SK-MEL-5 (cell line): ENCODE results near the gene CDH4. TPM values are rescaled to one million over a fixed set of nuclear protein-coding genes. Genes with fewer than 3 reads are reported as not detected.

Experiments used
- DNase-seq: peaks from one replicate; pipeline ENCODE4 v3.0.0-alpha.2; 2016; ENCODE audit warnings: low read depth, low spot score
- in situ Hi-C: cut with HindIII; loops from 2 replicates; pipeline ENCODE4 v1.10.0; 2016; ENCODE audit warnings: low sequenced_read_pairs, high pct_unique_total_duplicates, low pct_unique_long_range_greater_than_20kb
- total RNA-seq: library from RNA; depleted of rRNA; stranded (reverse); fragments of >200 nt; shearing (Covaris generic); gene quantifications from 2 replicates; pipeline ENCODE4 v1.2.3, GENCODE V29; 2014

The CDH4 gene
- total RNA-seq, 1 experiment from 2014 or later: not detected

DNA sequence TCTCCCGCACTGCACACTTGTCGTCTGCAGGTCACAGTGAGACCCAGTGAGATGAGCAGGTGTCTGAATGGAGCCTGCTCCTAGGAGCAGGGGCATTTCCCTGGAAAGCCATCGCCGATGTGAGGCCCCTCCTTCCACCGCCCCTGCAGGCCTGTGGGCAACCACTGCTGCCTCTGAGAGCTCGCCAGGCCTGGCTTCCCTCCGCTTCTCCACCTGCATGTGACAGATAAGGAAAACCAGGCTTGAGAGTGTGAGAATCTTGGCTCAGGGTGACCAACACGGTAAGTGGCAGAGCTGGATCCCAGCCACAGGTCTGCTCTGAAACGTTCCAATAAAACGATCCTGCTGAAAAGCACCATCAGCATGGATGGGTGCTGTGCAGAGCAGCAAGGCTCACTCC lies 332.8 kb downstream of the CDH4 start:
- in situ Hi-C loops: no loop called here
- no peak for DNase-seq

DNA sequence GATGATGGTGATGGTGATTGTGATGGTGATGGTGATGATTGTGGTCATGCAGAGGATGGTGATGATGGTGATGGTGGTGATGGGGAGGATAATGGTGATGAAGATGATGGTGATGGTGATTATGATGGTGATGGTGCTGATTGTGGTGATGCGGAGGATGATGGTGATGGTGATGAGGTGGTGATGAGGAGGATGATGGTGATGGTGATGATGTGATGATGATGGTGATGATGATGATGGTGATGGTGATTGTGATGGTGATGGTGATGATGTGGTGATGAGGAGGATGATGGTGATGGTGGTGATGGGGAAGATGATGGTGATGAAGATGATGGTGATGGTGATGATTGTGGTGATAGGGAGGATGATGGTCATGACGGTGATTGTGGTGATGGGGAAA lies 333.7 kb downstream of the CDH4 start:
- no peak for DNase-seq
- in situ Hi-C loops: no loop called here

DNA sequence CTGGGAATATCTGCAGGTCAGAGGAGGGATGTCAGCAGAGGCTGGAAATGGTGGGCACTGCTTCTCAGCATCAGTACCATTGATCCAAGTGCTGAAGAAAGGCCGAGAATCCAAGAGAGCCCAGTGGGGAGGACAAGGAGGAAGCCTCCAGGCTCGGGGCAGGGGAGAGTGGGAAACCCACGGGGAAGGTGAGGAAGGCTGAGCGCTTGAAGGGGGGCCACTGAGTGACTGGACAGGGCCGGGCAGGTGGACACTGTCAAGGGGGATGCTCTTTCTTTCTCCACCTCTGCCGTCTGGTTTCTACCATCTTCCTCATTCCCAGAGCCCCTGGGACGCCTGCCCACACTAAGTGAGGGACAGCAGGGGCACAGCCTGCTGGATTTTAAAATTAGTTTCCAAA lies 335.0 kb downstream of the CDH4 start:
- in situ Hi-C loops: no loop called here
- no peak for DNase-seq

DNA sequence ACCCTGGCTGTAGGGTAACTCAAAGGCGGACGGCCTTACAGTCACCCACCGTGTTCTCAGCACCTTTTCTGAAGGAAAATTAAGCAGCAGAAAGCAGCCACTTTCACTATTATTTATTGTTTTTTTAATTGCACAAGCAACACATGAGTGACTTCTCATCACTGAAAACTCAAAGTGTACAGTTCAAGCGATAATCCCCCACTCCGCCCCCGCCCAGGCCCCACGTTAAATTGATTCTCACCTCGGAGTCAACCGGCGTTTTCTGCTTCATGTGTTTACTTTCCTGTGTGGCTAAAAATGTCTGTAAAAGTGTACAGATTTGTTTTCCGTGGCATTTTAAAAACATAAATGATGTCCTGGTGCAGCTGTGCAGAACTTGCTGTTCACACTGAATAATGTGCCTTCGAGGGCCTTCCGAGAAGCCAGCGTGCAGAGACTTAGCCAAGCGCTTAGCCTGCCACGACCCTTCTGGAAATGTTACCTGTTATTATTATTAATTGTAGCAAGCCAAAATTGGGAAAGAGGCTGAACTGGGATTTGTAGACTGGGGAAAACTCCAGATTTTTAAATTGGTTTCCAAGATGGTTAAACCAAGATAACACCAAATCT lies 335.7 kb downstream of the CDH4 start:
- DNase-seq: no peak
- in situ Hi-C loops: no loop called here

DNA sequence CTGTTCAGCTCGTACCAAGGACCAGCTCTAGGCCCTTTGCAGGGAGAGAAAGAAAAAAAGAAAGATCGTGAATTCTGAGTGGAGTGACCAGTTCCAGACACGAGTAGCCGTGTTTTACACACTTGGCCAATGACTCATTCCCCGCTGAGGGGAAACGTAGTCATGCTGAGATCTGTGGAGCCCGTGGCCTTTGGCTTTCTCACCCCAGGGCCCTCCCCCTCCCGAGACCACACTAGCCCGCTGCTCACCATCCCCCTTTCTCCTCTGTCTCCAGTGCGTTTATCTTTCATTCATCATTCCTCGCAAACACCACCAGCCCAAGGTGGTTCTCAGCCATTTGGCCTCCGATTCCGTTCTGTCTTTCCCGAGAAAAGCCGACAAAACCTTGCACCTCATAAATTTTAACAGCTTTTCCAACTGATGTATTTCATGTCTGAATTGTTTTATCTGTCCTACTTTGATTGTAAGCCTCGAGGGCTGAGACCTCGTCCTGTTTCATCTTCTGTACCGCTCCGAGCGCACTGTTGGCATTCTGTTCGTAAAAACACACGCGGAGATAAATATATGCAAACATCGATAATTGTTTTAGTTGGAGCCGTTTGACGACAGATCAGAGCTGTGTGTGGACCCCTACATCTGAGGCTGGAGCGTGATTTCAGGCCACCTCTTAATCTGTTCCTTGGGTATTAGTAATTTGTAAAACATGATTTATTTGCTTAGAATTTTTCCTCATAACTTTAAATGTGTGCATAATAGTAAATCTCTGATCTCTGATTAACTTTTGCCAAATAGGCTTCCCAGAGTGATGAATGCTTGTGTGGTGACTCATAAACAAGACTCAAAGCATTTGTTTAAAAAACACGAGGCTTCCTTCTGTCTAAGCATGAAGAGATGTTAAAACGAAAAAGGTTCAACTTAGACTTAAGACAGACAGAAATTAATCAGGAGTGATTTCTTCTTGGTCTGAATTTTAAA lies 336.6 kb downstream of the CDH4 start:
- in situ Hi-C loops: no loop called here
- DNase-seq: no peak

DNA sequence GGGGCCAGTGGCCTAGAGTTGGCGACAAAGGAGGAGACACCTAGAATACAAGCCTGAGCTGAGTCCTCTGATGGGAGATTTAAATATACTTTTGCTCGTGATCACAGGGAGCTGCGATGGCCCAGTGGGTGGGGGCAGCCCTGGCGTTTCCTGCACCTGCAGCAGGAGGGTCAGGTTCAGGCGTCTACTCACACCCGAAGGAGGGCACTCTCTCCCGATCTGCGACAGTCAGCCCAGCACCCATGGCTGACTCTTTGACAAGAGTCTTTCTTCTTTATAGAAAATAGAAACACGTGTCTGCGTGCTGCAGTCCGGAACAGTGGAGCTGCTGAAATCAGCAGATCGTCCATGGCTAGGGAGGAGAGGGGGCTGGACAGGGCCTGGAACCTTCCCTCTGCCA lies 338.2 kb downstream of the CDH4 start:
- no peak for DNase-seq
- in situ Hi-C loops: no loop called here

DNA sequence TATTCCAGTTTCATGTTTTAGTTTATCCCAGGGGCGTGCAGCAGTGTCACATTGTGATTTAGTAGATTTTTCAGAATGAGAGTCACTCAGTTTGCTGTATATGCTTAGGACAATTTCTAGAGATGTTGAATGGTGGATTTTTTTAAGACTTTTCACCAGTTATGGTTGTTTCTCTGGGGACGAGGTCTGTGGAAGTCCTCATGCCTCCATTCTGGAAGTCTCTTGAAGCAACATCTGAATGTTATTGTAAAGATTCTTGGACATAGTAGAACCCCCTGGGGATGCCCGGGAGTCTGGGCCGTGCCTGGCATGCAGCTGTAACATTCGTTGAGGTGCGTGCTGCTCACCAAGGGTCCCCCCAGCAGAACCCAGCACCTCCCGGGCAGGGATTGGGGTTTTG lies 341.5 kb downstream of the CDH4 start:
- in situ Hi-C loops: no loop called here
- no peak for DNase-seq

DNA sequence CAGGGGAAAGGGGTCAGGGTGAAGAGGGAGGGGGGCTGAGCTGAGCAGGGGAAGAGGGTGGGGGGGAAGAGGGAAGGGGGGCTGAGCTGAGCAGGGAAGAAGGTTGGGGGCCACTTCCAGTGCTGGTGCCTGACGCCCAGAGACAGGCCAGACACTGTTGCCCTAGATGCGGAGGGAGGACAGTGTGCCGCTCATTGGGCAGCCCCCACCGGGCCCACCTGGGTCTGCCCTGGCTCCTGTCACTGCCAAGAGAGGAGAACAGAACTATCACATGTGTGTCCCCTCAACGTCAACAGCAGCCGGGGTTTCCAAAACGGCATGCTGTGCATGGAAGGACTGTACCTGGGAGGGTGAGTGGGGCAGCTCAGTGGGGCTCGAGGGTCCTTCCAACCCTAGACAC lies 342.1 kb downstream of the CDH4 start:
- in situ Hi-C loops: no loop called here
- DNase-seq: no peak

DNA sequence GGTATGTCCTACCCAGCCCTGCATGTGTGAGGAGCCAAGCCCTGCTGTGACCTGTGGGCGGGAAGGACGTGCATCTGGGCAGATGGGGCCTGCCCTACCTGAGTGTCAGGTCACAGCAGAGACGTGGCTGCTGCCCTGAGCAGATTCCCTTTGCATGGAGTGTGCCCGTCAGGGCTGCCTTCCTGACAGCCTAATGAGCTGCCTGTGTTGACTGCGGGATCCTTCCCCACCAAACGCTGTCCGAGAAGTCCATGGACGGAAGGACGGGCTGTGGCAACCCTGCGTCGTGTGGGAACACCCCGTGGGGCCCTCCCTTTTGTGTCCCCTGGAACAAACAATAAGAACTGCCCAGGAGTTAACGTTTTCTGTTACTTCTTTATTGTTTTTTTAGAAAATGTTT lies 343.2 kb downstream of the CDH4 start:
- DNase-seq: no peak
- in situ Hi-C loops: no loop called here

DNA sequence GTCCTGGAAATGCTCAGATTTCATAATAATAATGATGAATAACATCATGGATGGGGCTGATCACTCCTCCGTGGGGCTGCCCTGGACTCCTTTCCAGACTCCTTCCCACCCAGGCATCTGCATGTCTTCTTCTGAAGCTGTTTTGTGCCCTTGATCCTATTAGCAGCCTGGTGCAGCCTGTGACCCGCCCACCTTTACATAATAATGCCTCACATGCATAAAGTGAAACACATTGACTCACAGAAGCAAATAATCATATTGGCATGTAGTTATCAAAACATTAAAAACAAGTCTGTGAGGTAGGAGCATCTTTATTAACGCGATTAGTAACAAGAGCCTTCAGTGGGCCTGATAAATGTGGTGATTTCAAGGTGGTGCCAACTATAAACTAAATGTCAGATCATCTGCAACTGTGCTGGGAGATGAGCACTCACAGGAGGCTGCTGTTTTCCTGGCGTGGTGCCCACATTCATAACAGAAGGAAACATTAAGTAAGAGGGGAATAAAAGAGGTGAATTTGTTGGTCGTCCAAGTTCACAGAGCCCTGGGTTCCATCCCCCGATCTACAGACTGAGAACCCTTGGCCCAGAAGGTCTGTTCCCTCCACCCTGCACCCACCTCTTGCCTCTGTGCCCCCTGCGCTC lies 344.7 kb downstream of the CDH4 start:
- in situ Hi-C loops: no loop called here
- DNase-seq: no peak

DNA sequence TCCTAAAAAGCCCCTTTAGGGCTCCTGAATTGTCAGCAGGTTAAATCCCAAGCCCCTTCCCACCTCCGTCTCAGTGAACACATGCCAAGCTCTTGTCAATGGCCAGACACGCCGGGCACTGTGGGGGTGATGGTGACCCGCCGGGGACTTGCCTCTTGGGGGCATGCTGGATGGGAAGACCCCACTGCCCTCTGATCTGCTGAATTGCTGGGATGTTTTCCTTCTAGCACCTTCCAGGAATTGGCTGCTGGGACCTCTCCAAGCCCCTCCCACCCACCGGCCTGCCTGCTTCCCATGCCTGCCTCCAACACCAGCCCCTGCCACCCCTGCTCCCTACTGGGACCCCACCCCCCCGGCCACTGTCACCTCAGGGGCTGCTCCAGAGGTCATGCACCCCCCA lies 345.9 kb downstream of the CDH4 start:
- DNase-seq: no peak
- in situ Hi-C loops: no loop called here

DNA sequence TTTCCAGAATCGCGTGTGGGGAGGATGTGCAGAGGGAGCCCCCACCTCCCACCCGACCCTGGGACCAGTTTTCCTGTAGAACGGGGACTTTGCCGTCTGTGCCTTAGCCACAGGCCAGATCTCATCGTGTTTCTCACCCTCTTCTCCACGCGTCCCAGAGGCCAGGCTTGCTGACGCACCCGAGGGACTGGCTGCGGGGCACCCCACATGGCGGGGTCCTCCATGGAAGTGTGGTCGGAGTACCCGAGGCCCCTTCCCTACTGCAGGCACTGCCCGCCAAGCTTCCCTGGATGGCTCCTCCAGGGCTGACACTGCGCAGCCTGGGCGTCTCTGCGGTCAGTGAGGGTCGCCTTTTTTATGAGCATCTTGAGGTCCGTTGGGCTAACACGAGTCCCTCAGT lies 346.5 kb downstream of the CDH4 start:
- in situ Hi-C loops: no loop called here
- no peak for DNase-seq

DNA sequence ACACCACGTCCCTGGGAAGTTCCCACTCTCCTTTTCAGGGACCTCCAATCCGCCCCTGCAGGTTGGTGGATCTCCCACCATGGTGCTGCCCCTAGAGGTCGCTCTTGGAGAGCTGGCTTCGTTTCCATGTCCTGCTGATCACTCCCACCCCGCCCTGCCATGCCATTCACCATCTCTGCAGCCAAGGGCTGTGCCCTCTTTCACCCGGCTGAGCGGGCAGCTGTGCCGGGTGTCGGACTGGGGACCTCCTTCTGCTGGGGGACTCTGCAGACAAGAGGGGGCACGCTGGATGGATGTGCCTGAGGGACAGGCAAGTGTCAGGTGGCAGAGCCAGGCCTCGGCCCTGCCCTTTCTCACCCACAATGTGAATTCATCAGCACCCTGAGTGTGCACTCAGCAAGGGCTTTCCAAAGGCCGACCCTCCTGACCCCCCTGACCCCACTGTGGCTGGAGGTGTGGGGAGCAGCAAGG lies 347.0 kb downstream of the CDH4 start:
- in situ Hi-C loops: no loop called here
- DNase-seq: peak; percentile 38

DNA sequence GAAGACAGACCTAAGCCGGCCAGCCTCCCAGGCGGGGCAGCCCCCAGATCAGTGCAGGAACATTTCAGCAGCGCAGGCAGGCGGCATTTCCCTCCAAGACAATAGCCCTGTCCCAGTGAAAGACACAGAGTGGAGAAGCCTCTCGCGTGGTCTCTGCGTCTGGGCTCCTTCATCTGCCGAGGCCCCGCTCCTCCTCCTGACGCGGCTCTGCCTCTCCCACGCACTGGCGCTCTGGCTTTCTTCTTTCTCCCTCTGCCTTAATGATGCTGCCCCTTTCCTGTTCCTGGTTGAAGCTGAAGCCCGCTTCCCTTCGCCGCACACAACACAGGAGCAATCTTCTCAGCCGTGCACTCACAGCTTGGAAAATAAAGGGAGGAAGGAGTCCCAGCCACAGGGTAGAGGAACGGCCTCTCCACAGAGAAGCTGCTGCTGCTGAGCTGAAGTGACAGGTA lies 347.5 kb downstream of the CDH4 start:
- in situ Hi-C loops: no loop called here
- DNase-seq: no peak

DNA sequence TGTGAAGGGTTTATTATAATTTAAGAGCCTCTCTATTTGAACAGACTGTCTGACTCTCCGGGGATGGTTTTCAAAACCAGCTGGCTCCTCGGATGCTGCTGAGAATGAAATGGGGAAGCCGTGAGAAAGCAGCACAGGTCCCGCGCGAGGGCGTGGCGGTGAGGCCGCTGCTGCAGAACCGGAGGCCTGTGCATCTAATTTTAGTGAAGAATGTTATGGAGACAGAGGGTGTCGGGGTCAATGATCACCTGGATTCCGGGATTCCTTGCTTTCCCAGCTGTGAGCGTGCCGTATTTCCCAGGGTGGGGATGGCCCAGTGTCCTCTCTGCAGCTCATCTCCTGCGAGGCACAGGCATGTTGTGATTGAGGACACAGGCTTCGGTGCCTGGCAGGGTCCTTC lies 348.0 kb downstream of the CDH4 start:
- no peak for DNase-seq
- in situ Hi-C loops: no loop called here

DNA sequence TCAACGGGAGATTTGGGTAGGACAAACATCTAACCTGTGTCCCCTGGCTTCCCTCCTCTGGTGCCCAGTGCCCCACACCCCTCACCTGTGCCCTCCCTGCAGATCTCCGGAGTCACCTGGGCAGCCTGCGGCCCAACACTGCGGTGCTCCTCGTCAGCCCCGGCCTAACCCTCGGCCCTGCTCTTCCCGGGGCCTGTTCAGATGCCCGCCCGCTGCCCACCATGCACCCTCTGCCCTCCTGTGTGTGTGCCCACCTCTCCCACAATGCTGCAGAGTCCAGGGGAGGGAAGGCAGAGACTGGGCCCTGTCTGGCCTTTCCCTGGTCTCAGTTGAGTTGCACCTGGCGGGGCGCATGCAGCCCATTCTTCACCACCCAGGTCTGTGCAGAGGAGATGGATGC lies 349.3 kb downstream of the CDH4 start:
- in situ Hi-C loops: no loop called here
- DNase-seq: no peak

DNA sequence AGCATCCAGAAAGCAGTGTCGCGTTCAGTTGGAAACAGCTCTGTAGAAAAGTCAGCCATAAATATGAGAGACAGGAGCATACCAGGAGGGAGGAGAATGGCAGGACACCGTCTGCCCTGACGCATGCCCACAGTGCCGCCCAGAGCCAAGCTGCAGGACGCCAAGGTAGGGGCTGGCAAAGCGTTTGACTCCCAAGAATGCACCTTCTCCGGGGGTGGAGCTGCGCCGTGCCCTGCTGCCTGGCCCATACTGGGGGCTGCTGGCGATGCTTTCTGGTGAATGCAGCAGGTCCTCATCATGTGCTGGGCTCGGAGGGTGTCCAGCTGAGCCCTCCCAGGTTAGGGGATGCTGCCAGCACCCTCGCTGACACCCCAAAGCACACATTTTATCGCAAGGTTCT lies 349.8 kb downstream of the CDH4 start:
- DNase-seq: no peak
- in situ Hi-C loops: no loop called here

DNA sequence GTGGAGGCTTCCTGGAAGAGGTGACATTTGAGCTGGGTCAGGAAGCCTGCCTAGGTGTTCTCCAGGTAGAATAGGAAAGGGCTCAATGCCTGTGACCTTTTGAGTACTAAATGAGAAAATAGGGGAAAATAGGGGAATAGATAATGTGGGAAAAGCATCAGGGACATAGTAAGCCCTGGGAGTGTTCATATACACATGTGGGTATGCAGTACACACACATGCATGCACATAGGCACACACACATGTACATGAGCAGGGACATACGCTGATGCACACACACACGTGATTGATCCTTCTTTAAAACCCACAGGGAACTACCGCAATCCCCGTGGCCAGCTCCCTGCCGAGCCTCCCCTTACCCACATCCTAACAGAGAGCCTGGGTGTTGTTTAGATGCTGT lies 351.7 kb downstream of the CDH4 start:
- no peak for DNase-seq
- in situ Hi-C loops: no loop called here

DNA sequence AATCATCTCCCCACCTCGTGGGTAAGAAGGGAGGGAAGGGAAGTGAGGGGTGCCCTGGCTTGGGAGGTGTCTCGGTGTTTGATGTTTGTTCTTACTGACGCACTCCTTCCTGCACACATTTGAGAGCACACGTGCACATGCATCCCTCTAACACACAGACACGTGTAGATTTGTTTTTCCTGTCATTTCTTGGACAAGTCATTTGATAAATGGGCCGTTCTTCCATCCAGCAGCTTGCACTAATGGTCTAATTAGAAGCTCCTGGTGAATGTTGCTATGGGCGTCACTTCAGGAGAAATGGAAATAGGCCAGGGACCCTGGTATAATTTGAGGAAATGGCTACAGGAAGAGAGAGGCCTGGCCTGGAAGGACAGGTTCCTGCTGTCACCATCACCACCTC lies 352.5 kb downstream of the CDH4 start:
- in situ Hi-C loops: no loop called here
- no peak for DNase-seq
